Mesodermal cell (in vitro differentiated cells): ENCODE measurements around the gene AP4M1.

ENCODE experiments used
- H3K27ac ChIP-seq: 2 replicates; pipeline ENCODE4 v1.7.0; 2013; ENCODE audit warnings: mild to moderate bottlenecking, low read depth, low read length, moderate library complexity; ENCODE audit not compliant: severe bottlenecking
- H3K36me3 ChIP-seq: 2 replicates; pipeline ENCODE4 v1.7.1; 2013; ENCODE audit warnings: mild to moderate bottlenecking, low read length, moderate library complexity; ENCODE audit not compliant: control insufficient read depth, insufficient read depth
- H3K4me1 ChIP-seq: one replicate; pipeline ENCODE4 v1.7.1; 2013; ENCODE audit warnings: mild to moderate bottlenecking, low read length; ENCODE audit not compliant: insufficient read depth, control insufficient read depth, poor library complexity, severe bottlenecking
- H3K4me3 ChIP-seq: 2 replicates; pipeline ENCODE4 v1.7.0; 2013; ENCODE audit warnings: low read length, control low read depth, mild to moderate bottlenecking; ENCODE audit not compliant: insufficient read depth, poor library complexity, severe bottlenecking; ENCODE audit errors: extremely low read depth
- H3K9me3 ChIP-seq: 2 replicates; pipeline ENCODE4 v1.7.1; 2013; ENCODE audit warnings: mild to moderate bottlenecking, low read length, moderate library complexity; ENCODE audit not compliant: control insufficient read depth
- WGBS, 2 experiments: methylation state at CpG; one replicate each; pipeline ENCODE4 v1.1.5; 2013; ENCODE audit warnings: missing lambda C conversion rate in 2 of 2; ENCODE audit not compliant: insufficient coverage in 2 of 2; 5-methylcytosine and 5-hydroxymethylcytosine counted together

AP4M1 gene

DNA sequence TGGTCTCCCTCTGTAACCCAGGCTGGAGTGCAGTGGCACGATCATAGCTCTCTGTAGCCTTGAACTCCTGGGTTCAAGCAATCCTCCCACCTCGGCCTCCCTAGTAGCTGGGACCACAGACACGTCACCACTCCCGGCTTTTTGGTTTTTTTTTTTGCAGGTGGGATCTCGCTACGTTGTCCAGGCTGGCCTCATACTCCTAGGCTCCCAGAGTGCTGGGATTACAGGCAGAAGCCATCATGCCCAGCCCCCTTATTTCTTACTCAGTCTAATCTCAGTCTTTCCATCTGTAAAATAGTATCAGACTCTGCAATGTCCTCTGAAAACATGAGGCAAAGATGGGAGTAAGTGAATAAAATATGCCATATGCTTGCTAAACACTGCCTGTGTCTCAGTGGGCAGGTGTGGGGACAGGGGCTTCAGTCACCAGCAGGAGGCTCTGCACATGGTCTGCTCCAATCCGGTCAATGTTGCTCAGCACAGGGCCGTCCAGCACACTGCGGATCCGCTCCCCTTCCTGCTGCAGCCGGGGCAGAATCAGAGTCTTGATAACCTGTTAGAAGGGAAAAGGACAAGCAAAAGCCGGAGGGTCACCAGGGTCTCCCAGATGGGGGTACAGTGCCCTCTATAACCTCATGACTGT lies 8.2 kb downstream of the AP4M1 start:
- Histone ChIP-seq H3K9me3 (no peaks in the 10 kb centered on the region), H3K4me3 (no peak overlapping the region), H3K27ac (no peak overlapping the region), H3K36me3 (peaks cover 87% of the 10 kb centered on the region), H3K4me1 (peaks cover 8% of the 10 kb centered on the region)
- WGBS, 2 experiments: 87 to 89% methylated on average over 11 of the region's 12 CpGs

DNA sequence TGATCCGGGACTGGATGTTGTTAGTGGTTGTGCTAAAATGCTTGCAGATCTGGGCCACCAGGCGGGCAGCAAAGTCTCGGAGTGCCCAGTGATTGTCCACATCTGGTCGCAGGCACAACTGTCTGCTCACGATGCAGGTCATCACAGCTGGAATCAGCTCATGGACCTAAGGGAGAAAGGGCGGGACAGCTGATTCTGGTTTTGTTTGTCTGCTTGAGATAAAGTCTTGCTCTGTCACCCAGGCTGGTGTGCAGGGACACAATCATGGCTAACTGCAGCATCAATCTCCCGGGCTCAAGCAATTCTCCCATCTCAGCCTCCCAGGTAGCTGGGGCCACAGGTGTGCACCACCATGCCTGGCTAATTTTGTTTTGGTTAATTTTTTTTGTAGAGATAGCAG lies 9.7 kb downstream of the AP4M1 start:
- H3K4me1 ChIP-seq: peaks cover 8% of the 10 kb centered on the region
- WGBS, 2 experiments: 95 to 96% methylated on average over 6 of the region's 7 CpGs
- peaks cover 83% of the 10 kb centered on the region for H3K36me3 ChIP-seq
- H3K27ac ChIP-seq: no peak overlapping the region
- no peak overlapping the region for H3K4me3 ChIP-seq
- no peaks in the 10 kb centered on the region for H3K9me3 ChIP-seq

DNA sequence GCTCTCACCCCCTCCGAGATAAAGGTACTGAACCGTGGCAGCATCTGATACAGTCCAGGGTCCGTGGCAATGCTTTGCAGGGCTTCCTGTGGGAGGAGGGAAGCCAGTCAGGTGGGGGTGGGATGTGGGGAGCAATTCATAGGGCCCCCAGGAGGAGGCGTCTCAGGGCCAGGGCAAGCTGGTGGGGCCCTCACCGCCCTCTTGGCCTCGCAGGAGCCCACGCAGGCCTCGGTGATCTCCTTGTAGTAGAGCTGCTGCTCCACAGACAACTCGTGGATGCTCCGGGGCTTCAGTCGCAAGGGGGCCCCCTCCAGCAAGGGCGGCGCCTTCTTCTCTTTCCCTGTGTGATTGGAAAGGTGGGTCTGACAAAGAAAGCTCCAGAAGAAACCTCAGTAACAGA lies 10.5 kb downstream of the AP4M1 start:
- Histone ChIP-seq H3K4me3 (no peak overlapping the region), H3K9me3 (no peaks in the 10 kb centered on the region), H3K27ac (no peak overlapping the region), H3K4me1 (peaks cover 8% of the 10 kb centered on the region), H3K36me3 (peaks cover 86% of the 10 kb centered on the region)
- WGBS, 2 experiments: 88 to 90% methylated on average over 5 to 10 of the region's 13 CpGs

GRCh38 chr7:100115026-100115425 lies 13.6 kb downstream of the AP4M1 start:
- no peaks in the 10 kb centered on the region for H3K4me1 ChIP-seq
- H3K27ac ChIP-seq: no peak overlapping the region
- peaks cover 60% of the 10 kb centered on the region for H3K36me3 ChIP-seq
- 91 to 95% methylated on average over 7 of the region's 7 CpGs for WGBS, 2 experiments
- H3K4me3 ChIP-seq: no peak overlapping the region
- H3K9me3 ChIP-seq: no peaks in the 10 kb centered on the region

GRCh38 chr7:100118388-100119071 lies 17.1 kb downstream of the AP4M1 start:
- H3K4me1 ChIP-seq: peaks cover 3% of the 10 kb centered on the region
- H3K9me3 ChIP-seq: no peaks in the 10 kb centered on the region
- peak overlapping the region; percentile 93 for H3K4me3 ChIP-seq
- peaks cover 42% of the 10 kb centered on the region for H3K36me3 ChIP-seq
- WGBS, 2 experiments: 14 to 19% methylated on average over 15 of the region's 18 CpGs
- peak overlapping the region; percentile 99 for H3K27ac ChIP-seq

GRCh38 chr7:100119072-100119969 lies 17.9 kb downstream of the AP4M1 start, which contains the start of the genes CNPY4 and TAF6:
Gene CNPY4 (plus strand): TSS chr7:100119634. CDS start chr7:100119745, 111 bp downstream.
Gene TAF6 (minus strand): TSS chr7:100119358. CDS start chr7:100114209, 5,149 bp downstream.
- WGBS, 2 experiments: 0% methylated on average over 20 to 28 of the region's 49 CpGs
- Histone ChIP-seq H3K9me3 (no peaks in the 10 kb centered on the region), H3K27ac (peak within 1 kb of the TSS; percentile 99), H3K4me1 (peaks cover 3% of the 10 kb centered on the region), H3K4me3 (peak within 1 kb of the TSS; percentile 93), H3K36me3 (peaks cover 41% of the 10 kb centered on the region)

DNA sequence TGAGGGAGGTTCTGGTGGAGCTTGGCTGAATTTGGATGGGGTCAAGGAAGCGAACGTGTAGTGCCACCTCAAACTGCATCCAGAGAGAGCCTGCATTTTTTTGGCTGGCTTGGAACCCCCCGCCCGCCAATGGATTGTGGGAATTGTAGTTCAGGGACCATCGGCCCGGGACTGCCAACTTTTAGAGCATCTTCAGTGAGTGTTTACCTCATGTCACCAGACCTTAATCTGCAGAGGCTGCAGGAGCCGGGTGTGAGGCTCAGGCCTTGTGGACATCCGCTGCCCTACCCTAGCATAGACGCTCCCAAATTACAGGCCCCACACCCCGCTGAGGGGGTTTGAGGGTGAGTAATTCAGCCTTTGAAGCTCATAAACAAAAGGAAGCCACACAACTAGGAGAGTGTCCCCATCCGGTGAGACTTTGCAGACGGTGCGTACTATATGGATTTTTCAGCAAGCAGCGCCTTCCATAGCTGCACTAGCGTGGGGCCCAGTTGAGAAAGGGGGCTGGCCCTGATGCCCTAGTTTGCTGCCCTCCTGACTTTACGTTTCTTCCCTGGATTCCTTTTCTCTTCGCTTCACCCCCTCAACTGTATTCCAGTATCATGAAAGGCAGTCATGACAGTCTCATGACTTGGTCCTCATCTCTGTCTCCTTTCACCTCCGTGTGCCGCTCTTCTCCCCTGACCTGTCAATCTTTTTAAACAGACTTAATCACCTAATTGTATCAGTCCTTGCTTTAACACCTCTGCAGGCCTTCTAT lies 18.7 kb downstream of the AP4M1 start:
- peak overlapping the region; percentile 93 for H3K4me3 ChIP-seq
- 16 to 22% methylated on average over 13 to 16 of the region's 19 CpGs for WGBS, 2 experiments
- no peaks in the 10 kb centered on the region for H3K9me3 ChIP-seq
- peaks cover 3% of the 10 kb centered on the region for H3K4me1 ChIP-seq
- H3K27ac ChIP-seq: peak overlapping the region; percentile 99
- peaks cover 45% of the 10 kb centered on the region for H3K36me3 ChIP-seq

GRCh38 chr7:100120733-100121036 lies 19.2 kb downstream of the AP4M1 start:
- 55 to 67% methylated on average over 1 of the region's 1 CpG for WGBS, 2 experiments
- H3K27ac ChIP-seq: no peak overlapping the region
- peak overlapping the region; percentile 93 for H3K4me3 ChIP-seq

DNA sequence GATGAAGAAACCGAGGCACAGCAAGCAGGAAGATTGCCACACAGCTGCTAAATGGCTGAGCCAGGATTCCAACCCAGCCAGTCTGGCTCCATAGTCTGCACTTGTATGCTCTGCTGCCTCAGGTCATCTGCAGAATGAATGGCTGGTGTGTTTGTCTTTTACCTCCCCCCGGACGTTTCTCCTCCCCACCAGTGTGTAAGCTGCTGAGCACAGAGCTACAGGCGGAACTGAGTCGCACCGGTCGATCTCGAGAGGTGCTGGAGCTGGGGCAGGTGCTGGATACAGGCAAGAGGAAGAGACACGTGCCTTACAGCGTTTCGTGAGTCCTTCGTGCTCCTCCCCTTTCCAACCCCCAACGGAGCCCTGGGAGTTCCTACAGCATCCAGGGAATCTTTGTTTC lies 20.6 kb downstream of the AP4M1 start:
- Histone ChIP-seq H3K27ac (no peak overlapping the region), H3K4me1 (peaks cover 3% of the 10 kb centered on the region), H3K4me3 (no peak overlapping the region), H3K9me3 (no peaks in the 10 kb centered on the region), H3K36me3 (peaks cover 35% of the 10 kb centered on the region)
- 78 to 89% methylated on average over 10 to 12 of the region's 13 CpGs for WGBS, 2 experiments

More at GRCh38 chr7:100120733-100121036, 19.2 kb downstream of the AP4M1 start:
- H3K36me3 ChIP-seq: peaks cover 47% of the 10 kb centered on the region
- H3K4me1 ChIP-seq: peaks cover 3% of the 10 kb centered on the region
- no peaks in the 10 kb centered on the region for H3K9me3 ChIP-seq

DNA sequence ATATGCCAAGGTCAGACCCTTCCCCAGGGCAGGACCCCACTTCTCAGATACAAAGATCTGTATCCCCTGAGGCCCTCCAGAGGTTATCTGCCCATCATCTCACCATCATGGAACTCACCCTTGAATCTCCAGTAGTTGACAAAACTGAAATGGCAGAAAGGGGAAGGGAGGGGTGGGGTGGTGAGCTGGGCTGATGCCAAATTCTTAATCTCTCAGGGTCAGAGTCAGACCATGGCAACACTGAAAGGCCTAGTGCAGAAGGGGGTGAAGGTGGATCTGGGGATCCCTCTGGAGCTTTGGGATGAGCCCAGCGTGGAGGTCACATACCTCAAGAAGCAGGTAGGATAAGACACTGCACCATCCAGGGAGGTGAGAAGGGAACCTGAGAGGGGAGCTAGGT lies 21.1 kb downstream of the AP4M1 start:
- Histone ChIP-seq H3K36me3 (peaks cover 33% of the 10 kb centered on the region), H3K9me3 (no peaks in the 10 kb centered on the region), H3K4me3 (no peak overlapping the region), H3K4me1 (peaks cover 3% of the 10 kb centered on the region), H3K27ac (no peak overlapping the region)
- 88% methylated on average over 1 of the region's 1 CpG; no CpG with 5 or more reads in 1 of the 2 experiments for WGBS, 2 experiments
